Choroid plexus epithelial cell (primary cell): ENCODE results near the gene CPSF6.
"Not testable (repeated sequence)": the region's sequence is repeated elsewhere in the genome, so short reads cannot be mapped to it uniquely, and the experiment has no call there.

Source experiments
- DNase-seq: peaks from one replicate; pipeline ENCODE4 v3.0.0-alpha.2; 2010; ENCODE audit warnings: low read depth
- H3K4me3 ChIP-seq: 2 replicates; pipeline ENCODE4 v1.5.1; 2011; ENCODE audit warnings: low read depth, mild to moderate bottlenecking, control low read depth, low read length, moderate library complexity
- TF ChIP-seq, protein P1 (sequence below): conservative IDR thresholded peaks from 2 replicates; pipeline ENCODE4 v1.5.1; 2011; ENCODE audit warnings: low read depth, mild to moderate bottlenecking, control low read depth, inconsistent platforms, low read length, moderate library complexity

The CPSF6 gene

DNA sequence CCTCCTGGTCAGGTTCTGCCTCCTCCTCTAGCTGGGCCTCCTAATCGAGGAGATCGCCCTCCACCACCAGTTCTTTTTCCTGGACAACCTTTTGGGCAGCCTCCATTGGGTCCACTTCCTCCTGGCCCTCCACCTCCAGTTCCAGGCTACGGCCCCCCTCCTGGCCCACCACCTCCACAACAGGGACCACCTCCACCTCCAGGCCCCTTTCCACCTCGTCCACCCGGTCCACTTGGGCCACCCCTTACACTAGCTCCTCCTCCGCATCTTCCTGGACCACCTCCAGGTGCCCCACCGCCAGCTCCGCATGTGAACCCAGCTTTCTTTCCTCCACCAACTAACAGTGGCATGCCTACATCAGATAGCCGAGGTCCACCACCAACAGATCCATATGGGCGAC lies 19.3 kb downstream of the CPSF6 start:
- TF ChIP-seq, protein P1, sequence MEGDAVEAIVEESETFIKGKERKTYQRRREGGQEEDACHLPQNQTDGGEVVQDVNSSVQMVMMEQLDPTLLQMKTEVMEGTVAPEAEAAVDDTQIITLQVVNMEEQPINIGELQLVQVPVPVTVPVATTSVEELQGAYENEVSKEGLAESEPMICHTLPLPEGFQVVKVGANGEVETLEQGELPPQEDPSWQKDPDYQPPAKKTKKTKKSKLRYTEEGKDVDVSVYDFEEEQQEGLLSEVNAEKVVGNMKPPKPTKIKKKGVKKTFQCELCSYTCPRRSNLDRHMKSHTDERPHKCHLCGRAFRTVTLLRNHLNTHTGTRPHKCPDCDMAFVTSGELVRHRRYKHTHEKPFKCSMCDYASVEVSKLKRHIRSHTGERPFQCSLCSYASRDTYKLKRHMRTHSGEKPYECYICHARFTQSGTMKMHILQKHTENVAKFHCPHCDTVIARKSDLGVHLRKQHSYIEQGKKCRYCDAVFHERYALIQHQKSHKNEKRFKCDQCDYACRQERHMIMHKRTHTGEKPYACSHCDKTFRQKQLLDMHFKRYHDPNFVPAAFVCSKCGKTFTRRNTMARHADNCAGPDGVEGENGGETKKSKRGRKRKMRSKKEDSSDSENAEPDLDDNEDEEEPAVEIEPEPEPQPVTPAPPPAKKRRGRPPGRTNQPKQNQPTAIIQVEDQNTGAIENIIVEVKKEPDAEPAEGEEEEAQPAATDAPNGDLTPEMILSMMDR: no peak

DNA sequence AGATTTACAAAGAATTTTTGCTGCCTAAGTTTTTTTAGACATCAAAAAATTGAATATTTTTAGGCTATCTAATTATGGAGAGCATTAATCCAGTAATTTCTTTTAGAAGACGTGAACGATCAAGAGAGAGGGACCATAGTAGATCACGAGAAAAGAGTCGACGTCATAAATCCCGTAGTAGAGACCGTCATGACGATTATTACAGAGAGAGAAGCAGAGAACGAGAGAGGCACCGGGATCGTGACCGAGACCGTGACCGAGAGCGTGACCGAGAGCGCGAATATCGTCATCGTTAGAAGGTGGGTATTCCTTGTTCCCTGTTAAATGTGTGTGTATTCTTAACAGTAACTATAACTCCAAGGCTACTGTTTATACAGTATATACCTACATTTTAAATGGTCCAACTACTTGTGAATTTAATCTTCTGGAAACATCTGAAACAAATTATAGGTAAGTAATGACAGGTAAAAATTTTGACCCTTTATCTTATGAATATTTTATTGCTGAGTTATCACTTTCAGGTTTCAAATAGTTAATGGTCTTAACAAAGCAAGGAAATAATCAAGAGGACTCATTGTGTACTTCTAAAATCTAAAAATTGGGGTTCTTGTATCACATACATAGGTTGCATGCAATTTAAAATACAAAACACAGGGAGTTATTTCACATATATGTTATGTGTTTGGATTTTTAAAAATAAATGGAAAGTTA lies 23.1 kb downstream of the CPSF6 start:
- no peak for DNase-seq
- TF ChIP-seq, protein P1: no peak
- no peak overlapping the region for H3K4me3 ChIP-seq

More for the DNA sequence above, 19.3 kb downstream of the CPSF6 start:
- H3K4me3 ChIP-seq: no peak overlapping the region
- DNase-seq: no peak

- TF ChIP-seq, protein P1: no peak
- no peak for DNase-seq
Measured at GRCh38 chr12:69265205-69265604, 25.8 kb downstream of the CPSF6 start.

GRCh38 chr12:69265633-69266032 lies 26.3 kb downstream of the CPSF6 start:
- H3K4me3 ChIP-seq, DNase-seq: not testable (repeated sequence)

More at GRCh38 chr12:69265205-69265604, 25.8 kb downstream of the CPSF6 start:
- no peak overlapping the region for H3K4me3 ChIP-seq

DNA sequence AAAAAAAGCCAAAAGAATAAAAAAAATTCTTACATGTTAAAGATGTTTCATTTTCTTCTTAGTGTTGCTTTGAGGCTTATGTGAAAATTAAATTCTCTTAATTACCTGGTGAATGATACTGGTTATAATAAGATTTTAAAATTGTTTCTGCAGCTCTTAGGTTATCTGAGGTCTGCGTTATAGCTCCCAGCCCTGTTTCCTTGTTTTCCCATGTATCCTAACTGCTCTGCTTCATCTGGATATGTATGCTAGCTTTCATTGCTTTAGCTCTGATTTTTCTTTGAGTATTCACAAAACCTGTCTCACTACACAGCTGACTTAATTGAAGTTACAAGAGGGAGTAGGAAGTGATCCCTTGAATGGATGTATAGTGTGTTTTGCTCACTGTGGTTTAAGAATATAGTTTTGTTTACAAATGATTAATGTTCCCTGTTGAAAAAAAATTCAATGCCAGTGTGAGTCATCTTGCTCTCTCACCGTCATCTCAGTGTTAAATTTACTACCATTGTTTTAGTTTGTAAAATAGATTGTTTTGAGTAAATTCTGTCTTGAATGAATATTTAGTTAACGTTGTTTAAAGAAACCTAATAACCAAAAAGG lies 26.8 kb downstream of the CPSF6 start:
- peak; percentile 62 for DNase-seq
- TF ChIP-seq, protein P1: no peak
- no peak overlapping the region for H3K4me3 ChIP-seq

GRCh38 chr12:69269736-69270135 lies 30.4 kb downstream of the CPSF6 start:
- TF ChIP-seq, protein P1: no peak
- DNase-seq: no peak
- no peak overlapping the region for H3K4me3 ChIP-seq

DNA sequence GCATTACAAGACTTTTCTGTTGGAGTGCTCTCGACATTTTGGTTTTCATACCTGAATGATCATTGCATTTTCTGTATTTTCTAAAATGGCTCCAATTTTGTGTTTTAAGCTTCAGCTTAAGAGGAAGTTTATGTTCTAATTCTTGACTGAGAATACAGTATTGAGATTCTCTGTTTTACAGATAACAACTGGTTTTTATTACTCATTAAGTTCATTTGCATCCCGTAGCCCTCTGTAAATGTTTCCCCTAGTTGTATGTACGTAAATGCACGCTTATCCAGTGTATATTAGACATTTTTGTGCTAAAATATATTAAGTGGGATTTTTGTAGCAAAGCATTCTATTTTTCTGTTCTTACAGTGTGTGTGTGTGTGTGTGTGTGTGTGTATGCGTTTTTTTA lies 33.1 kb downstream of the CPSF6 start:
- no peak for DNase-seq
- no peak overlapping the region for H3K4me3 ChIP-seq
- TF ChIP-seq, protein P1: no peak
